Thymus (tissue), 11 donors: ENCODE results near the gene FHIP1B. TPM values are rescaled to one million over a fixed set of nuclear protein-coding genes. Genes with fewer than 3 reads are reported as not detected.

Experiments used
- DNase-seq, 9 donors: peaks; one replicate each; pipeline ENCODE4 v3.0.0-alpha.2; 2013; ENCODE audit warnings: low spot score in 9 of 9, low read depth in 6 of 9, missing footprints in 1 of 9
- H3K27ac ChIP-seq, 2 donors: one replicate each; pipeline ENCODE4 v1.5.1; 2013; ENCODE audit warnings: control low read depth in 1 of 2, low read depth in 1 of 2, low read length in 1 of 2, mild to moderate bottlenecking in 1 of 2, moderate library complexity in 1 of 2
- H3K27me3 ChIP-seq, 2 donors: one replicate each; pipeline ENCODE4 v1.5.1; 2013; ENCODE audit warnings: low read length in 1 of 2; ENCODE audit not compliant: control insufficient read depth in 2 of 2, insufficient read depth in 1 of 2
- H3K36me3 ChIP-seq, 2 donors: one replicate each; pipeline ENCODE4 v1.5.1; 2013; ENCODE audit warnings: low read length in 1 of 2, mild to moderate bottlenecking in 1 of 2, moderate library complexity in 1 of 2; ENCODE audit not compliant: control insufficient read depth in 2 of 2, insufficient read depth in 2 of 2
- H3K4me1 ChIP-seq, 2 donors: one replicate each; pipeline ENCODE4 v1.5.1; 2013; ENCODE audit warnings: low read length in 2 of 2; ENCODE audit not compliant: control insufficient read depth in 2 of 2, insufficient read depth in 2 of 2
- H3K4me3 ChIP-seq, 2 donors: one replicate each; pipeline ENCODE4 v1.5.1; 2013; ENCODE audit warnings: low read length in 2 of 2, control low read depth in 1 of 2, mild to moderate bottlenecking in 1 of 2
- H3K9me3 ChIP-seq, 2 donors: one replicate each; pipeline ENCODE4 v1.5.1; 2013; ENCODE audit warnings: low read length in 1 of 2, mild to moderate bottlenecking in 1 of 2; ENCODE audit not compliant: control insufficient read depth in 2 of 2, insufficient read depth in 1 of 2
- WGBS: extraction: QIAGEN DNeasy Blood & Tissue Kit; methylation state at CpG from one replicate; pipeline ENCODE4 v1.1.7; 2013; 5-methylcytosine and 5-hydroxymethylcytosine counted together
- polyA plus RNA-seq: library from polyadenylated mRNA; stranded (reverse); fragments of 200-250 nt; gene quantifications from one replicate; pipeline ENCODE4 v1.2.3, GENCODE V29; 2013
- total RNA-seq: library from RNA; stranded (reverse); fragments of 120-200 nt; gene quantifications from one replicate; pipeline ENCODE4 v1.2.4, GENCODE V29; 2013
- donor health status: healthy.

FHIP1B gene
- total and polyA plus RNA-seq, 2 donors = 13.0 to 68.2 TPM

DNA sequence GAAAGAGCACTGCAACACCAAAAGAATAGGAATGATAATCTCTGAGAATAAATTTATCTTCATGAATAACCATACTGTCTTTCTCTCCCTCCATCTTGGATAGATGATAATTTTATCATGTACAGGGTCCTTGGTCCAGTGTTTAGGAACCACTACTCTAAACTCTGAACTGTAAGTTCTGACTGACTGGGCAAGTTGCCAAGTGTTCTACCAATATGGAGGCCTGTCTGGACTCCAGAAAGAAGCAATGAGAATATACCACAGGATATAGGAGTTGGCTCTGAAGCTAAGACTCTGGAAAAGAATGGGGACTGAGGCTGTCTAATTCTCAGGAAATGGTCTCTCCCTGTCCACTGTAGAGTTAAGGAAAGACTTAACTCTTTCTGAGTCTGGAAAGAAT, 1.5 kb downstream of the FHIP1B start:
- Histone ChIP-seq H3K4me3 (no peak overlapping the region), H3K27me3 (no peaks in the 10 kb centered on the region), H3K9me3 (no peaks in the 10 kb centered on the region), H3K27ac (no peak overlapping the region), H3K36me3 (no peaks in the 10 kb centered on the region), H3K4me1 (peaks cover 10 to 13% of the 10 kb centered on the region in 2 donors)
- no peak for DNase-seq

DNA sequence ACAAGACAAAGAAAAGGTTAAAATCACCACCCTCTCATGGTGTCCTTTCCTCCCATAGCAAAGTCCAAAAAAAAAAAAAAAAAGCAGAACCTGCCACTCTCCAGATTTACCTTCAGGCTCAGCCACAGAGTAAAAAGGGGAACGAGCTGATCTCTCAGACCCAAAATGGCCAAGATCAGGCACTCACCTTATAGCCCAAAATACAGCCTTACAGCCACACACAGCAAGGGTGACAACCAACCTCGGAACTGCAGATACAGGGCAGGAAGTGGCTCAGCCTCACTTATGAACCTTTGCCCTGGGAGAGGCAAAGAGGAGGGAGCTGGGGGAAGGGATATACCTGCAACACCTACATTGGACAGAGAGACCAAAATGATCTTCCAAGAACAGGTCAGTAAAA, 4.5 kb downstream of the FHIP1B start:
- DNase-seq = peak in 1 of 9 donors; percentile 25
- H3K4me3 ChIP-seq = no peak overlapping the region
- H3K27ac ChIP-seq = no peak overlapping the region
- 26% methylated on average over 2 of the region's 2 CpGs for WGBS
- peaks cover 10 to 11% of the 10 kb centered on the region in 2 donors for H3K4me1 ChIP-seq
- no peaks in the 10 kb centered on the region for H3K36me3 ChIP-seq
- no peaks in the 10 kb centered on the region for H3K9me3 ChIP-seq
- H3K27me3 ChIP-seq = no peaks in the 10 kb centered on the region

DNA sequence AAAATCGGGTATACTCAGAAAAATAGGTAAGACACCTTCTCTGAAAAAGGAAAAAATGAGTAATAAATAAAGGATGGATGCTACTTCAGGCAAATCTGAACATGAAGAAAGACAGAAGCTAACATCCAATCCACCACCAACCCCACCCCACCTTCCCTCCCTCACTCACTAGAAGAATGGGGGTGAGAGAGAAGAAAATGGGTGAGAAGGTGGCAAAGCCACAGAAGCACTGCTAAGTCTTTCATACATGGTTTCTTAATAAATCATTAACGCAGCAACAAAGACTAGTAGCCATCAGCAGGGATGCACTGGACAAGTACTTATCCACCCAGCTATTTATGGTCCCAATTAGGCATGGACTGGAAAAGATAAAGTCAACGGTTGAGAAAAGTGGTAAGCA, 5.9 kb downstream of the FHIP1B start:
- Histone ChIP-seq H3K9me3 (no peaks in the 10 kb centered on the region), H3K4me1 (peaks cover 3 to 4% of the 10 kb centered on the region in 2 donors), H3K27me3 (no peaks in the 10 kb centered on the region), H3K27ac (no peak overlapping the region), H3K36me3 (peaks cover 9 to 10% of the 10 kb centered on the region in 2 donors), H3K4me3 (no peak overlapping the region)
- no peak for DNase-seq
- WGBS = 76% methylated on average over 3 of the region's 3 CpGs

DNA sequence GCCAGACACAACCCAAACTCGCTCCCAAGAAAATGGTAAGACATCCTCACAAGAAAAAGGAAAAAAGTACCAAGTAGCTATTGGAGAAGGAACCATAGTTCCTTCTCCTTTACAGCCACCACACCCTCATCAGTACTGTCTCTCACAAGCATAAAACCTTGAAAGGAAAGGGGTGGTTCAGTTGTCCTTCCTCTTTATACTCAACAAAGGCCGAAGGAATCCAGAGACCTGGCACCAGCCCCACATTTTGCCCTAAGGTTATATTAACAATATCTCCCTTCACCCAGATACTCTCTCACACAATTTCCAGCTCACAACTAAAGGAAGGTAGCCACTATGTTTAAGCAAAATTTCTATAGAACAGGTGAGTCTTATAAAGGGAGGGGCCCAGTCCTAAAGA, 8.5 kb downstream of the FHIP1B start:
- Histone ChIP-seq H3K9me3 (no peaks in the 10 kb centered on the region), H3K36me3 (peaks cover 27 to 36% of the 10 kb centered on the region in 2 donors), H3K4me1 (peaks cover 3 to 4% of the 10 kb centered on the region in 2 donors), H3K27me3 (no peaks in the 10 kb centered on the region), H3K27ac (no peak overlapping the region), H3K4me3 (no peak overlapping the region)
- WGBS = 61% methylated on average over 2 of the region's 2 CpGs
- no peak for DNase-seq

DNA sequence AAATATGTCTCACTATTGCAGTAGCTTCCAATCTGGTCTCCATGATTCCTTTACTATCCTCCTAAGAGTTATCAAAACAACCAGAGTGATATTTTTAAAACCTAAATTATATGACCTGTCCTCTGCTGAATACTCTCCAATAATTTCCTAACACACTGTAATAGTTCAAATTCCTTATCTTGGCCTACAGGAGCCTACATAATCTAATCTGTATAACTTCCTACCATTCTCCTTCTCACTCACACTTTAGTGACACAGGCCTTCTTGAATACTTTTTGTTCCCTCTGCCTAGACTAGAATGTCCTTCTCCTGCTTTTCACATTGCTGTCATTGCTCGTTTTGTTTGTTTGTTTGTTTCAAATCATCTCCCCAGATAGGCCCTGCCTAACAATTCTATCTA, 9.4 kb downstream of the FHIP1B start:
- Histone ChIP-seq H3K4me1 (peaks cover 2% of the 10 kb centered on the region in 2 donors), H3K4me3 (no peak overlapping the region), H3K9me3 (no peaks in the 10 kb centered on the region), H3K27ac (no peak overlapping the region), H3K36me3 (peaks cover 31 to 41% of the 10 kb centered on the region in 2 donors), H3K27me3 (no peaks in the 10 kb centered on the region)
- 98% methylated on average over 1 of the region's 1 CpG for WGBS
- DNase-seq = no peak

DNA sequence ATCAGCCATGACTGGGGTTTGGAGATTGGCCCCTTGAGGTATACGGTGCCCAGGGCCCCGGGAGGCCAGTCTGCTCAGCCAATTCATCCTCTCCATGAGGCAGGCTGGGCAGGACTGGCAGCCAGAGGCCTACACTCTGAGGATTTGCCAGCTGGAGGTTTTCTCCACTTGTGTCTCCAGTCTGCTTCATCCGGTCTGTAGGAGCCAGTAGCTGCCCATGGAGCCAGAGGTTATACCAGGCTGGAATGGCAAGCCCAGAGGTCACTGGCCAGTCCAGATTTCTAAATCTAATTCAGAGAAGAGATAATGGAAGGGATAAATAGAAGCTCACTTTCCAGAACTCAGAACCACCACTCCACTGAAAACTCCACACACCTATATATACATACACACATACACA, 10.0 kb downstream of the FHIP1B start:
- Histone ChIP-seq H3K27me3 (no peaks in the 10 kb centered on the region), H3K9me3 (no peaks in the 10 kb centered on the region), H3K27ac (no peak overlapping the region), H3K36me3 (peaks cover 32 to 44% of the 10 kb centered on the region in 2 donors), H3K4me1 (no peaks in the 10 kb centered on the region), H3K4me3 (no peak overlapping the region)
- over 99% methylated on average over 3 of the region's 3 CpGs for WGBS
- no peak for DNase-seq

DNA sequence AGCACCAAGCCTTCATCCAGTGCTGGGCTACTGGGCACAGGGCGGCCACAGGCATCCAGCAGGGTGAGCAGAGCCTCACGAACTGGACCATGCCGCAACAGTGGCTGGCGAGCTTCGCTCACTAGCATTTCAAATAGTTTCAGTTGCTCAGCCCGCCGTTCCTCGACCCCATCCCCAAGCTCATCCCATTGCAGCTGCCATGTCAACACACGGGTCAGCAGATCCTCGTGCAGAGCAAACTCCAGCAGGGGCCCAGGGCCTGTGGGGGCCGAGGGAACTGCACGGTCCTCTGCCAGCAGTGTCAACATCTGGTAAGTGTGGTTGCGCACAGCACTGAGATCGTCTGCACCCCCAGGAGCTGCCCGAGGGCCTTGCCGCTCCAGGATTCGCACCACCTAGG, 10.6 kb downstream of the FHIP1B start:
- no peak overlapping the region for H3K4me3 ChIP-seq

DNA sequence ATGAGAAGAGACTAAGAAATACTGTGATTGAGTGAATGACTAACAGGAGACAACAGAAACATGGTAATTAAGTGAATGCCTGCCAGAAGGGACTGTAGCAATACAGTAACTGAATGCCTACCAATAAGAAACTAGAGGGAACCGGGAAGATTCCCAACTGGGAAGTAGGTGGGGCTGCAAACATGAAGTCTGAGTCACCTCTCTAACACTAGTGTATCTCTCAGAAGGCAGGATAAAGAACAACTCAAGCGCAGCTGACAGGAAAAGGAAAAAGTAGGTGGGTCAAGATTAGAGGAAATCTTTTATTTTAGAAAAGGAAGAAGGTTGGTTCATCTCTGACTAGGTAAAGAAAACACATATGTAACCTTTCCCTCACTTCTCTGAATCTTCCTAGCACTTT, 15.1 kb downstream of the FHIP1B start:
- no peaks in the 10 kb centered on the region for H3K27me3 ChIP-seq
- WGBS = 90% methylated on average over 2 of the region's 2 CpGs
- H3K9me3 ChIP-seq = no peaks in the 10 kb centered on the region
- H3K4me3 ChIP-seq = no peak overlapping the region
- no peak overlapping the region for H3K27ac ChIP-seq
- H3K4me1 ChIP-seq = no peaks in the 10 kb centered on the region
- peaks cover 66 to 75% of the 10 kb centered on the region in 2 donors for H3K36me3 ChIP-seq
- no peak for DNase-seq

More for the DNA sequence above, 10.6 kb downstream of the FHIP1B start:
- Histone ChIP-seq H3K27me3 (no peaks in the 10 kb centered on the region), H3K36me3 (peaks cover 34 to 48% of the 10 kb centered on the region in 2 donors), H3K4me1 (no peaks in the 10 kb centered on the region), H3K9me3 (no peaks in the 10 kb centered on the region), H3K27ac (no peak overlapping the region)
- DNase-seq = no peak
- 98% methylated on average over 17 of the region's 17 CpGs for WGBS

DNA sequence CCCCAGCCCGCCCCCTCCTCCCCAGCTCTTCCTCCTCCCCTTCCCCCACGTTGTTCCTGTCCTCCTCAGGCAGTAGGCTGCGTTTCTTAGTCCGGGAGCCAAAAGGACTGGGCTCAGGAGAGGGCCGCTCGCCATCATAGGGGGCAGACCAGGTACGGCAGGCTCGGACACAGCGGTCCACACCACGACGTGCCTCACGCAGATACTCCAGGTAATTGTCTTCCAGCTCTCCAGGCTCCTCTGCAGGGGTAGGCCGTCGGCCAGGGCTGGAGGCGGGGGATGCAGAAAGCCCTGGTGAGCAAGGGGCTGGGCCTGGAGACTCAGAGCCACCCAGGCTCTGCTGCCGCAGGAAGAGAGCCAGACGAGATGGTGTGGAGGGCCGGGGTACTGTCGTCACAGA, 16.7 kb downstream of the FHIP1B start:
- no peak overlapping the region for H3K4me3 ChIP-seq
- H3K36me3 ChIP-seq = peaks cover 58 to 62% of the 10 kb centered on the region in 2 donors
- no peak for DNase-seq
- no peak overlapping the region for H3K27ac ChIP-seq
- H3K27me3 ChIP-seq = no peaks in the 10 kb centered on the region
- H3K9me3 ChIP-seq = no peaks in the 10 kb centered on the region
- no peaks in the 10 kb centered on the region for H3K4me1 ChIP-seq
- WGBS = 98% methylated on average over 19 of the region's 19 CpGs

DNA sequence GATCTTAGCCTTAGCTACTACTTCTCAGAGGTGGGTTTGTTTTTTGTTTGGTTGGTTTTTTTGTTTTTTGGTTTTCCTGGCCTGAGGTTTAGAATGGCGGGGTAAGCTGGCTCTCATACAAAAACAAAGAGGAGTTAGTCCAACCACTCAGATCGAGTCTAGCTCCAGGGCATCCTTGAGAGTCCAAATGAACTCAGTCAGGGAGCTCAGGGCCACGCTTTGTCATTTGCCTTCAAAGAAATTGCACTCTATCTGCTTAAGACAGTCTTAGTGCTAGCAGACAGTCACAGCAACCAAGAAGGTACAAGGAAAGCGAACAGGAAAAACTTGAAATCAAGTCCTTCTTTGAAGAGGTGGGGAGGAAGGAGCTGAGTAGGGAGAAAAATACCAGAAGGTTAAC, 17.9 kb downstream of the FHIP1B start:
- DNase-seq = no peak
- WGBS = 98% methylated on average over 4 of the region's 4 CpGs
- Histone ChIP-seq H3K36me3 (peaks cover 53 to 58% of the 10 kb centered on the region in 2 donors), H3K27me3 (no peaks in the 10 kb centered on the region), H3K4me1 (no peaks in the 10 kb centered on the region), H3K27ac (no peak overlapping the region), H3K4me3 (no peak overlapping the region), H3K9me3 (no peaks in the 10 kb centered on the region)
